Activated naive CD4-positive, alpha-beta T cell treated with anti-CD3 and anti-CD28 coated beads, Interleukin-2, amount 10 ng/mL, durations not matched to agents 7 days and 5 days (primary cell): ENCODE results near the gene TFEB.
A peak's percentile ranks its signal among the peaks of the same experiment; 100 is the strongest.

Experiments
- CTCF ChIA-PET: fragments of 350-600 bp; sonication (Branson Sonifier 250); formaldehyde crosslinking; loops from one replicate; lab custom pipeline; 2021; ENCODE audit warnings: antibody characterized with exemption; lab: Charles Lee
- DNase-seq: peaks from one replicate; pipeline ENCODE4 v3.0.0-alpha.2; 2020
- H3K27ac Mint-ChIP-seq: one replicate; pipeline ENCODE4 v1.8.0; 2021; ENCODE audit warnings: mild to moderate bottlenecking, moderate library complexity, mixed read lengths
- H3K27me3 Mint-ChIP-seq: one replicate; pipeline ENCODE4 v1.8.0; 2021; ENCODE audit warnings: mild to moderate bottlenecking, mixed read lengths
- H3K36me3 Mint-ChIP-seq: one replicate; pipeline ENCODE4 v1.8.0; 2021; ENCODE audit warnings: mixed read lengths
- H3K4me1 Mint-ChIP-seq: one replicate; pipeline ENCODE4 v1.8.0; 2021; ENCODE audit warnings: mixed read lengths
- H3K4me3 Mint-ChIP-seq: one replicate; pipeline ENCODE4 v1.8.0; 2021; ENCODE audit warnings: mild to moderate bottlenecking, moderate library complexity, mixed read lengths
- H3K9me3 Mint-ChIP-seq: one replicate; pipeline ENCODE4 v1.8.0; 2021; ENCODE audit warnings: mixed read lengths

TFEB gene

DNA sequence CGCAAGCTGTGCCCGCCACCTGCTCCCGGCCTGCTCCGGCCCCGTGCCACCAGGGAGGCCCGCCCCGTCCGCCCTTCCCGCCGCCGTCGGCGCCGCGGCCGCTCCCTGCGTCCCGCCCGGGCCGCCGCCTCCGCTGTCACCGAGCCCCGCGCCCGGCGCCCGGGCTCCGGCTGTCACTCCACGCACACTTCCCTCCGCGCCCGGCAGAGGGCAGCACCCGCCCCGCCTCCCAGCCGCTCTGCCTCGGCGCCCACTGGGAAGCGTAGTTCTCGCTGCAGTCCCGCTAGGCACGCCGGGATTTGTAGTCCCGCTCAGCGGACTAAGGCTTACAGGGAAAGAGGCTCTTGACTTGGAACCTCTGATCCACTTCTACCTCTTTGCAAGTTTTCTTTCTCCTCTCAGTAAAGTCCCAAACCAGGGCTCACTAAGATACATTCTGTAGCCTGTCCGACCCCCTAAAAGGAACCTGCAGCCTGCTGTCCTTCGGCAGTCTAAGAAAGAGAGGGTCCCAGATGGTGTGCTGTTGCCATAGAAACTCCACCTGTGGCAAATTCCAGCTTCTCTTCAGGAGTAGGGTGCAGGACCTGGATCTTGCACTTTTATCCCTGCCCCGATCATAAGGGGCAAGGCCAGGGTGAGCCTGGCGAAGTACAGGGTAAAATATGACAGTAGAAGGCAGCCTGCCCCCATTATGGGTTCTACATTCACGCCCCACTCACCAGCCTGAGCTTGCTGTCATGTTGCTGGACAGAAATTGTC, at the start of gene TFEB:
TFEB (minus strand) TSS at position 182 of the 759 bp plus-strand sequence. CDS start 44,395 bp downstream, outside the sequence.
- H3K36me3 Mint-ChIP-seq, result no peaks in the 10 kb centered on the region
- peak; percentile 96 for DNase-seq
- H3K9me3 Mint-ChIP-seq, result no peaks in the 10 kb centered on the region
- H3K4me1 Mint-ChIP-seq, result peaks cover 35% of the 10 kb centered on the region
- H3K27me3 Mint-ChIP-seq, result peaks cover 18% of the 10 kb centered on the region
- CTCF ChIA-PET, result interaction anchor here (1.7 to 3.6 kb wide), 2 partner anchors 30 to 52 kb away, joined by 4 to 30 read pairs; partner anchors contain the start of gene TOMM6
- H3K27ac Mint-ChIP-seq, result peak within 1 kb of the TSS; percentile 86
- peak within 1 kb of the TSS; percentile 83 for H3K4me3 Mint-ChIP-seq

DNA sequence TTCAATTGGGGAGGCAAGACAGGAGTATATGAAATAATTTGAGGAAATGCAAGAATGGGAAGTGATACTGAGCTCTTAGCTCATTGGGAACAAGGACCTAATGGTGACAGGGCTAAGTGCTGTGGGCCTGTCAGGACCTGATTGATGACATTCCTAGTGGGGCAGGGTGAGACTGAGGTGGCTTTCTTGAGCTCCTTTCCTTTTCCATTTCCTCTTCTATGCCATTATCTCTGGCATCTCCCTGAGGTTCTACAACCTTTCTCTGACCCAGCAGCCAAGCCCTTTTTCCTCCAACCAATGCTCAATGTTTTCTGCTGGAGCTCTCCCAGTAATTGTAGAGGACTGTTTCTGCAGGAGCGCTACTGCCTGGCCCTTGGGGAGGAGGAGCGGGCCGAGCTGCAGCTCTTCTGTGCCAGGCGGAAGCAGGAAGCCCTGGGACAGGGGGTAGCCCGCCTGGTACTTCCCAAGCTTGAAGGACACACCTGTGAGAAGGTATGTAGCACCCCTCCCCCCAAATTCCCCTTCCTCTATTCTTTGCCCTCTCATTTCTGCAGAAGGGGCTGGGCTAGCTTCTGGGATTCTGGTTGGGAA, 49.3 kb upstream of the TFEB start:
- Mint-ChIP-seq H3K36me3 (peaks cover 9% of the 10 kb centered on the region), H3K27me3 (peaks cover 66% of the 10 kb centered on the region), H3K27ac (no peak overlapping the region), H3K4me3 (peak overlapping the region; percentile 8), H3K4me1 (peaks cover 27% of the 10 kb centered on the region), H3K9me3 (no peaks in the 10 kb centered on the region)
- DNase-seq, result no peak
- CTCF ChIA-PET, result interaction anchor here (0.9 to 6.7 kb wide), 6 partner anchors 8 to 383 kb away, joined by 4 to 97 read pairs (median 12); partner anchors contain the start of genes BYSL, MED20 and TAF8

DNA sequence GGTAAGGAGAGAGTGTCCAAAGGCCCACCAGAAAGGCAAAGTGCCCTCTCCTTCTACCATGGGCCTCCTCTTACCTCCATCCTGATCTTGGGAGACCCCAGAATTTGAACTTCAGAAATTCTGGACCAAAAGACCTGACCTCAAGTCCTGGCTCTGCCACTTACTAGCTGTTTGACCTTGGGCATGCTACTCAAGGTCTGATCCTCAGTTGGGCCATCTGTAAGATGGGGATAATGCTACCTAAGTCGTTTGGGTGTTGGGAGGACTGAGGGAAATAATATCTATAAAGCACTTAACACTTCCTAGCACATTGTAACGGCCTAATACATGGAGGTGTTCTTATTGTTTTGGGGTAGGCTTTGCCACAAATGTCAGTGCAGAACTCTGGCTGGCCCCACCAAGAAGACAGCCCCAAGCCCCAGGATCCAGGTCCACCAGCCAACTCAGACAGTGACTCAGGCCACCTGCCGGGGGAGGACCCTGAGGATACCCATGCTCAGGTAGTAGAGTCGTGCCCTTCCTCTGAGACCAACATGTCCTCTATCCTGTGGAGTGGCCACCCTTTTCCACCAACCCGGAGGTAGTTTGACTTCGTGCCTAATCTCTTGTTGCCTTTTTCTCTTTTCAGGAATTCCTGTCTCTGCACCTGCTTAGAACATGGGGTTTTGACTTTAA, 47.8 kb upstream of the TFEB start:
- CTCF ChIA-PET, result interaction anchor here (1.4 to 2.9 kb wide), 2 partner anchors 260 to 300 kb away, joined by 3 to 21 read pairs; no protein-coding TSS in a partner anchor
- Mint-ChIP-seq H3K36me3 (peaks cover 2% of the 10 kb centered on the region), H3K4me3 (no peak overlapping the region), H3K27me3 (peaks cover 66% of the 10 kb centered on the region), H3K27ac (no peak overlapping the region), H3K9me3 (no peaks in the 10 kb centered on the region), H3K4me1 (peaks cover 28% of the 10 kb centered on the region)
- DNase-seq, result no peak

DNA sequence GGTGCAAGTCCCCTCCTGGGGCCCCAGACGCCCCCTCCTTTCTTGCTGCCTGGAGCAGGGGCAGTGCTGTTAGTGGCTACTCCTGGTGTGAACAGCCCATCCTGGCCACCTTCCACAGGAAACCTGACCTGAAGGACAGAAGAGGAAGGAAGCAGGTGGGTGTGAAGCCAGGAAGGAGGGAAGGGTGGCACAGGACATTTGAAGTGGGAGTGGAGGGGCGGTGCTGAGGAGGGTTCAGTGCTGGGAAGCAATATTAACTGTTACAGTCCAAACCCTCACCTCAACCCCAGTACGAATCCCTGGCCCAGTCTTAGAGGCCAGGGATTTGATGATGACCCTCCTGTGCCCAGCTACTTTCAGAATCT, 45.9 kb upstream of the TFEB start:
- Mint-ChIP-seq H3K36me3 (no peaks in the 10 kb centered on the region), H3K4me3 (peak overlapping the region; percentile 59), H3K27ac (no peak overlapping the region), H3K4me1 (peaks cover 27% of the 10 kb centered on the region), H3K9me3 (no peaks in the 10 kb centered on the region), H3K27me3 (peaks cover 65% of the 10 kb centered on the region)
- no peak for DNase-seq
- CTCF ChIA-PET, result interaction anchor here (2.9 kb wide), 1 partner anchor 262 kb away, joined by 21 read pairs; no protein-coding TSS in a partner anchor

DNA sequence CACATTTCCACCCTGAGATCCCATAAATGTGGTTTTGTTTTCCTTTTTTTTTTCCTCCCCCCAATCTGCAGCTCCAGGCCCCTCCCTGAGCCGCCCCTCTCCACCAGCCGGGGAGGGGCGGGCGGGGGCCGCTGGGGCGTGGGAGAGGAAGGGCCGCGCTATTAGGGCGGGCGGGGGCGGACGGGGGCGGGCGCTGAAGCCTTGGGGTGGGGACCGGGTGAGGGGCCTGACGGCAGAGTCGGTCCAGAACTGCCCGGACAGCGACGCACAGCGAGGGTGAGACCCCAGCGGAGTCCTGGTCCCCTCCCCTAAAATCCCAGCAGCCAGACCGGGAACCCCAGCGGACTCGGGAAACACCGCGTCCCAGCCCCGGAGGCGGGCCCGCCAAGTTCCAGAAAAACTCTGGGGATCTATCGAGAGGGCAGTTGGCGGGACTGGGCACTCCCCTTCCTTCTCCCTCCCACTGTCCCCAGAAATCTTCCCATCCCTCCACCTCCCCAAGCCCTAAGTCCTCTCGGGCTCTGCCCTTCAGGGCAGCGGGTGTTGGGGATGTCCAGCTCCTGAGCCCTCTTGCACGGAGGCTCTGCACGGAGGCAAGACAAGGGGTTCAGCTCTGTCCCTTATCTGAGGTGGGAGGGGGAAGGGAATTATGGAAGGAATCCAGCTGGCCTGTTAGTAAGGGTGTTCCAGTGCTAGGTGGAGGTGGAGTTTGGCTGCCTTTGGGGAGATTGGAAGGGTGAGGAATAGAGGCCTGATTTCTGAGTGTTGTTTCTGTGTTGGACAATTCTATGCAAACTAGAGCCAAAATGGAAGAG, 45.4 kb upstream of the TFEB start, which contains the start of gene PRICKLE4:
PRICKLE4 (plus strand) TSS at position 232 of the 815 bp plus-strand sequence. CDS start 2,692 bp downstream, outside the sequence.
- no peaks in the 10 kb centered on the region for H3K9me3 Mint-ChIP-seq
- H3K4me1 Mint-ChIP-seq, result peaks cover 26% of the 10 kb centered on the region
- H3K27ac Mint-ChIP-seq, result peak within 1 kb of the TSS; percentile 72
- peak within 1 kb of the TSS; percentile 84 for H3K4me3 Mint-ChIP-seq
- H3K36me3 Mint-ChIP-seq, result no peaks in the 10 kb centered on the region
- CTCF ChIA-PET, result interaction anchor here (2.9 kb wide), 1 partner anchor 263 kb away, joined by 21 read pairs; no protein-coding TSS in a partner anchor
- peak; percentile 49 for DNase-seq
- H3K27me3 Mint-ChIP-seq, result peaks cover 59% of the 10 kb centered on the region

DNA sequence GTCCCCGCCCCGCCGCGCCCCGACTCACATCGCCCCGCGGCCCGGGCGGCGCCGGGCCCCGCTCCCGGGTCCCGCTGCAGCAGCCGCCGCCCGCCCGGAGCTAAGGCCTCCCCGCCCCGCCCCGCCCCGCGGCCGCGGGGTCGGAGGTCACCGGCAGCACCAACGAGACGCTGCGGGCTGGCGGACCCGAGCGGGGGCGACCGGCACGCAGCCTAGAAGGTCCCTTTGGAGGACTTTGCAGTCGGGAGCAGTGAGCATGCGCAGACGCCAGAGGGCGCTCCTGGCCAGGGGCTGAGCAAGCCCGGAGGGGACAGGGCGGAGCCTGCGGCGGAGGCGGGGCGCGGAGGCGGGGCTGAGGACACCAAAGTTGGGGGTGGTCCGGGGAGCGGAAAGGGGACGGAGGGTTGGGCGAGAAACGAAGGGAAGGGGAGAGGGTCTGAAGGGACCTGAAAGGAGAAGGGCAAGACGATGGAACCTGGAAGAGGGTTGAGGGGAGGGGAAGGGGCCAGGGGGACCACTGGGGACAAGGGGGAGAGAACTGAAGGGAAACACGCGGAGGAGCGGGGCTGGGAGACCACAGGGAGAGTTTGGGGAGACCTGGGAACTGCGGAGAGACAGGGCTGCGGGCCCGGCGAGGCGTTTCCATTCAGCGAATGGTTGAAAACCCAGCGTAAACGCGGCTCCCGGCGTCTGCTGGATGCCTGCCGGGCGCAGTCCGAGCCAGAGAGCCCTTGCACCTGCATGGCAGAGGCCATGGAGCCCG, 44.6 kb upstream of the TFEB start, which contains the start of gene FRS3:
FRS3 (minus strand) TSS at position 113 of the 763 bp plus-strand sequence. CDS start 2,913 bp downstream, outside the sequence.
- H3K9me3 Mint-ChIP-seq, result no peaks in the 10 kb centered on the region
- peaks cover 51% of the 10 kb centered on the region for H3K27me3 Mint-ChIP-seq
- peak within 1 kb of the TSS; percentile 72 for H3K27ac Mint-ChIP-seq
- DNase-seq, result peak; percentile 99
- peak within 1 kb of the TSS; percentile 84 for H3K4me3 Mint-ChIP-seq
- peaks cover 25% of the 10 kb centered on the region for H3K4me1 Mint-ChIP-seq
- CTCF ChIA-PET, result interaction anchor here (0.7 to 1.0 kb wide), 2 partner anchors 263 to 264 kb away, joined by 3 read pairs; no protein-coding TSS in a partner anchor
- no peaks in the 10 kb centered on the region for H3K36me3 Mint-ChIP-seq

DNA sequence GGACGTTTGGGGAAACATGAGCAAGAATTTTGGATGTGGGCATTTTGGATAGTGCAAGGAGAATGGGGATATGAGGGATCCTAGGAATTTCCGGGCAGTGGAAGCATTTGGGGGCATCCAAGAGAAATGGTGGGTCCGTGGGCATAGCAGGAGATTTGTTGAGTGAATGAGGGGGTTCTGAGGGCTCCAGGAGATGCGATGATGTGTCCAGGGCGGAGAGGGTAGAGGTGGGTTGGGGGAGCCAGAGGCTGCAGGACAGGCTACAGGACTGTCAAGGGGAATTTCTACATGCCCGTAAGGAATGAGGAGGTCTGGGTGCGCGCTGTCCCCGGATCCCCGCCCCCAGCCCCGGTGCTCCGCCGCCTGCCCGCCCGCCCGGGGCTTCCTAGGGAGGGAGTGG, 43.9 kb upstream of the TFEB start:
- Mint-ChIP-seq H3K36me3 (no peaks in the 10 kb centered on the region), H3K27me3 (peaks cover 45% of the 10 kb centered on the region), H3K4me1 (peaks cover 25% of the 10 kb centered on the region), H3K9me3 (no peaks in the 10 kb centered on the region), H3K27ac (peak overlapping the region; percentile 58), H3K4me3 (peak overlapping the region; percentile 84)
- no peak for DNase-seq
- CTCF ChIA-PET, result interaction anchor here (0.7 to 1.0 kb wide), 2 partner anchors 264 to 265 kb away, joined by 3 read pairs; no protein-coding TSS in a partner anchor

DNA sequence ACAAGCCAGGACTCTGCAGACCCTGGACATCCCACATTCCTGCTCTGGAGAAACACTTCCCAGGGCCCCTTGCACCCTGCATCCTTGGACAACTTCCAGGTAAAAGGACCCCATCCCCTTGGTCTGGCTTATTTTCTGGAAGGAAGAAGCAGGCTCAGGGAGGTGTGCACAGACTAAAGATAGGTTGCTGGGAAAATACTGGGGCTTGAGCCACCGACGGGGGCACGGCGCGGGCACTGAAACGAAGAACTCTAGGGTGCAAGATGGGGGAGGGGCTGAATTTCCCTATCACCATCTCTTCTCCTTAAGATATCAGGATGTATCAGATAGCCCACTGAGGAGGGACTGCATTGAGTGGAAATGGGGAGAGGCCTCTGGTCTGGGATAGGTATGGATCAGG, 43.5 kb upstream of the TFEB start:
- Mint-ChIP-seq H3K9me3 (no peaks in the 10 kb centered on the region), H3K4me3 (peak overlapping the region; percentile 84), H3K27ac (peak overlapping the region; percentile 58), H3K4me1 (peaks cover 25% of the 10 kb centered on the region), H3K27me3 (peaks cover 42% of the 10 kb centered on the region), H3K36me3 (no peaks in the 10 kb centered on the region)
- CTCF ChIA-PET, result interaction anchor here (1.1 to 5.1 kb wide), 5 partner anchors 7 to 267 kb away, joined by 4 to 36 read pairs (median 9); partner anchors contain the start of gene TOMM6
- DNase-seq, result no peak

DNA sequence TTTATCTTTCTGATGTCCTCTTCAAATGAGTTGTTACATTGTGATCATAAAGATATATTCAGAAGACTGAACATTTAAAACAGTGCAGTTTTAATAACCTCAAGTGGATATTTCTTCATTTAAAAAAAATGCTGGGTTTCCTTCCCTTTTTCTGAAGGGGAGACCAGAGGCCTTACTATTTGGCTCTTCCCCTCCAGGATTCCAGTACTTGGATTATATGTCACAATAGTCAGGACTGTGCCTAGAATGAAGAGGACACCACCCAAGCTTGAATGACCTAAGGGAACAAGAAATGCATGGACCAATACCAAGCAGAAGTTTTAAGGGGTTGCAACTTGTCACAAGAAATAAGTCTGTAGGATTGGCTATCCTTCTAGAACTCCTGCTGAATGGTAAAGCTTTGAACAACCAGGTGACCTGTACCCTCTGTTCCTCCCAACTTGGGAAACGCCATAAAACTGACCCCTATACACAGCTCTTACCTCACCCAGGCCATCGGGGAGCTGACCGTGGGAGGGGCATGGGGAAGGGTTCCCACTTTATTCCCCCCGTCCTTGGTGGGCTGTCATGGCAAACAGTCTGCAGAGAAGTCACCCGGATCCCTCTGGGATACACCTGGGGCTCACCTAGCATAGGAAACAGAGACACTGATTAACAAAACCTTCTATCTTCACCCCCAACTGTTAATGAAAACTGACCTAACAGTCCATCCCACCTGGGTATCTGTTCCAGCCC, 42.3 kb upstream of the TFEB start:
- peaks cover 1% of the 10 kb centered on the region for H3K36me3 Mint-ChIP-seq
- H3K4me1 Mint-ChIP-seq, result peaks cover 25% of the 10 kb centered on the region
- H3K4me3 Mint-ChIP-seq, result peak overlapping the region; percentile 84
- H3K27me3 Mint-ChIP-seq, result peaks cover 31% of the 10 kb centered on the region
- no peaks in the 10 kb centered on the region for H3K9me3 Mint-ChIP-seq
- H3K27ac Mint-ChIP-seq, result no peak overlapping the region
- no peak for DNase-seq
- CTCF ChIA-PET, result interaction anchor here (1.1 to 5.1 kb wide), 6 partner anchors 9 to 268 kb away, joined by 3 to 36 read pairs (median 8); partner anchors contain the start of gene TOMM6

DNA sequence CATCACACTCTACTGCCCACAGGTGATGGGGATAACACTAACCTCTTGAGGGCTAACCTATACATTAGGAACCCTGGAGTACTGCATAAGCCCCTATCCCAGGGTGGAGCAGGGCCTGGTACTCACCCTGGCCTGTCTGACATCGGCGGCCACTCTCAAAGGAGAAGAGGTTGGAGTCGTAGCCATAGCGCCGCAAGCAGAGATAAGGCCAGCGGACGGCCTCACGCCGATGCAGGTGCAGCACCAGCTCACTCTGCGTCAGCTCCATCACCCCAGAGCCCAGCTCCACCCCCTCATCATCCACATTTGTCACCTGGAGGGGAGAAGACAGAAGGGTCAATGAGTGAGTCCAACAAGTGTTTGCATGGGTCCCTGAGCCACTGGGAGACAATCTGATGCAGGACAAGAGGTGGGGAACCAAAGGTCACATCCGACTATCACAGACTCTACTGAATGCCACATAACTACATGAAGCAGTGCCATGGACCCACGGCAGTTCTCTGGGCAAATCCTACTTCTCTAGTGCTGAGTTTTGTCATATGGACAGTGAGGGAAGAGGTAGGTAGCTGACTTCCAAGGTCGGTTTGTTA, 40.0 kb upstream of the TFEB start:
- Mint-ChIP-seq H3K4me3 (no peak overlapping the region), H3K27me3 (peaks cover 7% of the 10 kb centered on the region), H3K4me1 (peaks cover 14% of the 10 kb centered on the region), H3K36me3 (peaks cover 8% of the 10 kb centered on the region), H3K27ac (no peak overlapping the region), H3K9me3 (no peaks in the 10 kb centered on the region)
- CTCF ChIA-PET, result interaction anchor here (0.6 to 5.1 kb wide), 13 partner anchors 11 to 615 kb away, joined by 3 to 36 read pairs (median 5); partner anchors contain the start of gene TOMM6
- DNase-seq, result no peak

DNA sequence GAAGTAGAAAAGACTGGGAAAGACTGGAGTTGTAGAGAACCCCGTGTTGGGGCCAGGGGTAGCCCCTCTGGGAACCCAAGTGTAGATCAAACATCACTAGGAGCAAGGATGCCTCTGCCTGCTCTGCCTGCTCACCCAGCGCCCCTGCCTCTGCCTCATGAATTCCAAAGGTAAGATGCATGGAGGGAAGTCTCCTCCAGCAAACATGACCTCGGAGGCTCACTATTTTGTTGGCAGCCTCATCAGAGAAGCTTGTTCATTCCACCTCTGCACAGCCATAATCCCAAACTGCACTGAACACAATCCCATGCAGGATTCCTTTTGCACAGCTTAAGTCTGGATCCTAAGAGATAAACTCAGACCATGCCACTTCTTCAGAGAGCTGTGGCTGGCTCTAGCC, 39.4 kb upstream of the TFEB start:
- Mint-ChIP-seq H3K4me3 (no peak overlapping the region), H3K27me3 (peaks cover 2% of the 10 kb centered on the region), H3K27ac (no peak overlapping the region), H3K36me3 (peaks cover 8% of the 10 kb centered on the region), H3K4me1 (peaks cover 12% of the 10 kb centered on the region), H3K9me3 (no peaks in the 10 kb centered on the region)
- CTCF ChIA-PET, result interaction anchor here (1.3 to 5.1 kb wide), 7 partner anchors 11 to 274 kb away, joined by 4 to 36 read pairs (median 5); partner anchors contain the start of gene TOMM6
- DNase-seq, result no peak
